Heart left ventricle (tissue), 13 donors: ENCODE data around the gene TFAP2D.

Experiments
- POLR2A ChIP-seq, 2 donors: fragments of 450-650 bp; IDR thresholded peaks; one replicate each; pipeline ENCODE4 v1.6.1; 2017; ENCODE audit warnings: antibody characterized with exemption in 2 of 2, mild to moderate bottlenecking in 2 of 2, moderate library complexity in 2 of 2
- TF ChIP-seq, protein P1 (sequence below), 12 donors: fragments of 200-600 bp; sonication (generic) in 4 of 12; IDR thresholded peaks; one replicate each; pipeline versions ENCODE4 v1.5.0 to v1.8.0; 2018 to 2022; ENCODE audit warnings: antibody characterized with exemption in 12 of 12, mild to moderate bottlenecking in 5 of 12
- donor health status: ischemic (EF 13 %, LVEDD 7.1; RV severe dilation, severe dysfunction).
- donor health status: DM: no; HTN: yes; CAD: no.
- donor health status: DM: no; HTN: no; CAD: no.
- donor health status: ischemic (EF 25% LVEDD 6.9; RV normal size, moderate dysfunction).
- donor health status: ischemic (EF 25% LVEDD 5.7; RV mildly dilated, moderate dysfunction).
- donor health status: ischemic (EF 35%, LVEDD 5.7; RV mildly dilated, moderate dysfunction).
- donor health status: nonischemic (EF 11% LVEDD 7.7; RV severe dilation, severe dysfunction).
- donor health status: DM: yes; HTN: yes; CAD: no.
- donor health status: PGD.
- donor health status: ischemic (EF 29% LVEDD 5.4; RV normal size, mild dysfunction).
- donor health status: nonischemic (EF 23%, LVEDD 6.1; RV moderate dilation, normal function).

DNA sequence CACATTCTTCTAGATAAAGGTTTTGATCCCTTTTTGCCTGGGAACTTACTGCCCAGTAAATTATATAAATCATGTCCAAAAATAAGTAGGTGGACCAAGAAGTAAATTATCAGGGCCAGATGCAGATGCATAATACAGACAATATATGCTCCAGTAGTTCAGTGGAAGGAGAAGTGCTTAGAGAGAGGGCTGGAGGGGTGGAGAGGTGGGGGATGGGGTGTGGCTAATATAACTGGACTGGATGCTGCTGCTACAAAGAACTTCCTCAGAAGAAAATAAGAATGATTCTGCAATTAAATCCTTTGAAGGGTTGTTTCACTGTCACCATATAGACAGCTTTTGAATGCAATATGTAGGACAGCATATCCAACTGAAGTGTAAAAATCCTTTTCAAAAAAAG is 14.8 kb upstream of the TFAP2D start:
- TF ChIP-seq POLR2A (IDR thresholded peaks at IDR 0.05), result no peak
- TF ChIP-seq, protein P1, sequence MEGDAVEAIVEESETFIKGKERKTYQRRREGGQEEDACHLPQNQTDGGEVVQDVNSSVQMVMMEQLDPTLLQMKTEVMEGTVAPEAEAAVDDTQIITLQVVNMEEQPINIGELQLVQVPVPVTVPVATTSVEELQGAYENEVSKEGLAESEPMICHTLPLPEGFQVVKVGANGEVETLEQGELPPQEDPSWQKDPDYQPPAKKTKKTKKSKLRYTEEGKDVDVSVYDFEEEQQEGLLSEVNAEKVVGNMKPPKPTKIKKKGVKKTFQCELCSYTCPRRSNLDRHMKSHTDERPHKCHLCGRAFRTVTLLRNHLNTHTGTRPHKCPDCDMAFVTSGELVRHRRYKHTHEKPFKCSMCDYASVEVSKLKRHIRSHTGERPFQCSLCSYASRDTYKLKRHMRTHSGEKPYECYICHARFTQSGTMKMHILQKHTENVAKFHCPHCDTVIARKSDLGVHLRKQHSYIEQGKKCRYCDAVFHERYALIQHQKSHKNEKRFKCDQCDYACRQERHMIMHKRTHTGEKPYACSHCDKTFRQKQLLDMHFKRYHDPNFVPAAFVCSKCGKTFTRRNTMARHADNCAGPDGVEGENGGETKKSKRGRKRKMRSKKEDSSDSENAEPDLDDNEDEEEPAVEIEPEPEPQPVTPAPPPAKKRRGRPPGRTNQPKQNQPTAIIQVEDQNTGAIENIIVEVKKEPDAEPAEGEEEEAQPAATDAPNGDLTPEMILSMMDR (IDR thresholded peaks at IDR 0.05), result no peak
